ENCODE measurements around the gene ACOT8.

GRCh38 chr20:45828589-45828988 lies 28.6 kb downstream of the ACOT8 start:
- TF ChIP-seq CTCF (IDR thresholded peaks at IDR 0.05) (no peak), POLR2A (IDR thresholded peaks at IDR 0.05) (no peak)
